Activated B cell treated with CpG ODN at 0.5 μM for 24 hours (primary cell): ENCODE measurements around the gene GMPPA. TPM values are rescaled to one million over a fixed set of nuclear protein-coding genes. Genes with fewer than 3 reads are reported as not detected.

Source experiments
- ATAC-seq: fragments of 200-7000 bp; cut with Tn5 transposase; one replicate; pipeline ENCODE4 v1.10.0; 2021; ENCODE audit warnings: low read depth, mild to moderate bottlenecking, moderate library complexity
- CTCF ChIA-PET: fragments of 350-600 bp; sonication (Branson Sonifier 250); formaldehyde crosslinking; loops from one replicate; lab custom pipeline; 2021; ENCODE audit warnings: antibody characterized with exemption; lab: Charles Lee
- POLR2A ChIA-PET: fragments of 350-600 bp; sonication (Branson Sonifier 250); formaldehyde crosslinking; loops from one replicate; lab custom pipeline; 2021; ENCODE audit warnings: antibody characterized with exemption; lab: Charles Lee
- DNase-seq: peaks from one replicate; pipeline ENCODE4 v3.0.0; 2022
- H3K27ac Mint-ChIP-seq: one replicate; pipeline ENCODE4 v1.8.0; 2020; ENCODE audit warnings: mixed read lengths
- H3K27me3 Mint-ChIP-seq: one replicate; pipeline ENCODE4 v1.8.0; 2021; ENCODE audit warnings: mixed read lengths
- H3K36me3 Mint-ChIP-seq: one replicate; pipeline ENCODE4 v1.8.0; 2021; ENCODE audit warnings: low read depth, mixed read lengths
- H3K4me1 Mint-ChIP-seq: one replicate; pipeline ENCODE4 v1.8.0; 2021; ENCODE audit warnings: mixed read lengths
- H3K4me3 Mint-ChIP-seq: one replicate; pipeline ENCODE4 v1.8.0; 2020; ENCODE audit warnings: mild to moderate bottlenecking, mixed read lengths
- H3K9me3 Mint-ChIP-seq: one replicate; pipeline ENCODE4 v1.8.0; 2020; ENCODE audit warnings: mixed read lengths
- intact Hi-C: fragments of 100-400 bp; cut with micrococcal nuclease; formaldehyde crosslinking; loops from one replicate; pipeline ENCODE4 v1.15.1; 2024
- total RNA-seq: library from RNA; stranded (reverse); gene quantifications from 2 replicates; pipeline ENCODE4 v1.2.3, GENCODE V29; 2022
- TF ChIP-seq, protein P1 (sequence below): fragments of 200-600 bp; IDR thresholded peaks from one replicate; pipeline ENCODE4 v1.8.0; 2022; ENCODE audit warnings: antibody characterized with exemption, mild to moderate bottlenecking

The GMPPA gene
- total RNA-seq, 1 donor from 2014 or later = 33.0 TPM

DNA sequence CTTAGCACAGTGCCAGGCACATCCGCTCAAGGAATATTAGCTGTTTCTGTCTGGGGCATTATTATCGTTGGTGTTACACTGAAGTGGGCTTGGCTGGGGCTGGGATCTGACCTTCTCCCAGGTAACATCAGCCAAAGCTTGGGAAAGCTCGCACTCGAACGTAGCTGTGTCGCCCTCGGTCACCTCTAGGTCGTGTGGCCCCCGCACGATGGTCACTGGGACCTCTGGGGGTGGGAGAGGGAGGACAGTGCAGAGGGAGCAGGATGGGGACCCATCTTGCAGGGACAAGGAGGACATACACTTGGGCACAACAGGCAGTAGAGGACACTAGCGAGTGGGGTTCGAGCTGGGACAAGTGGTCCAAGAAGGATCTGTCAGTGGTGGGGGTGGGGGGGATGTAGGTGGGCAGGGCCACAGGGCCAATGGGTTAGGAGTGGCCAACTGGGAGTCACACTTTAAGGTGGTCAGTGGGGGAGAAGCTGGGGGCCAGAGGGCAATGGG lies 54.8 kb downstream of the GMPPA start:
- no peaks in the 10 kb centered on the region for H3K9me3 Mint-ChIP-seq
- TF ChIP-seq, protein P1, sequence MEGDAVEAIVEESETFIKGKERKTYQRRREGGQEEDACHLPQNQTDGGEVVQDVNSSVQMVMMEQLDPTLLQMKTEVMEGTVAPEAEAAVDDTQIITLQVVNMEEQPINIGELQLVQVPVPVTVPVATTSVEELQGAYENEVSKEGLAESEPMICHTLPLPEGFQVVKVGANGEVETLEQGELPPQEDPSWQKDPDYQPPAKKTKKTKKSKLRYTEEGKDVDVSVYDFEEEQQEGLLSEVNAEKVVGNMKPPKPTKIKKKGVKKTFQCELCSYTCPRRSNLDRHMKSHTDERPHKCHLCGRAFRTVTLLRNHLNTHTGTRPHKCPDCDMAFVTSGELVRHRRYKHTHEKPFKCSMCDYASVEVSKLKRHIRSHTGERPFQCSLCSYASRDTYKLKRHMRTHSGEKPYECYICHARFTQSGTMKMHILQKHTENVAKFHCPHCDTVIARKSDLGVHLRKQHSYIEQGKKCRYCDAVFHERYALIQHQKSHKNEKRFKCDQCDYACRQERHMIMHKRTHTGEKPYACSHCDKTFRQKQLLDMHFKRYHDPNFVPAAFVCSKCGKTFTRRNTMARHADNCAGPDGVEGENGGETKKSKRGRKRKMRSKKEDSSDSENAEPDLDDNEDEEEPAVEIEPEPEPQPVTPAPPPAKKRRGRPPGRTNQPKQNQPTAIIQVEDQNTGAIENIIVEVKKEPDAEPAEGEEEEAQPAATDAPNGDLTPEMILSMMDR = no peak
- CTCF ChIA-PET = no interaction called here
- ATAC-seq (no peak), DNase-seq (no peak)
- intact Hi-C loops = no loop called here
- no peaks in the 10 kb centered on the region for H3K36me3 Mint-ChIP-seq
- H3K27ac Mint-ChIP-seq = no peak overlapping the region
- POLR2A ChIA-PET = no interaction called here
- peak overlapping the region; percentile 50 for H3K4me3 Mint-ChIP-seq
- peaks cover 7% of the 10 kb centered on the region for H3K4me1 Mint-ChIP-seq
- H3K27me3 Mint-ChIP-seq = peaks cover 49% of the 10 kb centered on the region

DNA sequence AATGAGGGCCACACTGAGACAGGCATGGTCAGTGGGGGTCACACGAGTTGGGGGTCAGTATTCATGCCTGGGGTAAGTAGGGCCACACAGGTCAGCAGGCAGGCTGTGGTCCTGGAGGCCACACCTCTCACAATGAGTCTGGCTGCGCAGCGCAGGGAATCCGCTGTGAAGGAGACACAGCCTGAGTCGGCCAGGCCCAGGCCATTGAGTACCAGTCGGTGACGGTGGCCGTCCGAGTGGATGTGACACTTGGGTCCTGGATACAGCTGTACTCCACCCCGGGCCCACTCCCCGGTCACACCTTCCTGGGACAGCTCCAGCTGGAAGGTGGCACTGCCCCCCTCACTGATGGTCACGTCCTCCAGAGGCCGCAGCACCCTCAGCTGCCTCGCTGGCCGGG lies 55.7 kb downstream of the GMPPA start:
- H3K4me1 Mint-ChIP-seq = peaks cover 7% of the 10 kb centered on the region
- TF ChIP-seq, protein P1 = no peak
- ChIA-PET POLR2A (no interaction called here), CTCF (no interaction called here)
- no peaks in the 10 kb centered on the region for H3K9me3 Mint-ChIP-seq
- DNase-seq = no peak
- H3K27me3 Mint-ChIP-seq = peaks cover 48% of the 10 kb centered on the region
- H3K27ac Mint-ChIP-seq = no peak overlapping the region
- H3K36me3 Mint-ChIP-seq = no peaks in the 10 kb centered on the region
- no peak for ATAC-seq
- no peak overlapping the region for H3K4me3 Mint-ChIP-seq
- intact Hi-C loops = no loop called here

DNA sequence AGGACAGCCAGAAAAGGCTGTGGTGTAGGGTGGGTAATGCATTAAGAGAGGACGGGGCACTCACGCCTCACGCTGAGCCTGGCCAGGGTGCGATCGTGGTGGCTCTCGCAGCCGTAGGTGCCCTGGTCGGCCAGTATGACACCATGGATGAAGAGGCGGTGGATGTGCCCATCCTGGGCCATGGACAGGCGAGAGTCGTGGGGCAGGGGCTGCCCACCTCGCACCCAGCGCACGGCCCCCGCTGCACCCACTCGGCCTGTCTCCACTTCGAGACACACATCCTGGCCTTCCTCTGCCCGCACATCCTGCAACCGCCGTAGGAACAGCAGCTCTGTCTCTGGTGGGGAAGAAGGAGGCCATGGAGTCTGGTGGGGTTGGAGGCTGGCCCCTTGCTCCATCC lies 57.3 kb downstream of the GMPPA start:
- intact Hi-C loops = no loop called here
- peaks cover 7% of the 10 kb centered on the region for H3K4me1 Mint-ChIP-seq
- ATAC-seq = no peak
- no peaks in the 10 kb centered on the region for H3K36me3 Mint-ChIP-seq
- H3K4me3 Mint-ChIP-seq = no peak overlapping the region
- ChIA-PET POLR2A (no interaction called here), CTCF (no interaction called here)
- H3K27ac Mint-ChIP-seq = no peak overlapping the region
- H3K9me3 Mint-ChIP-seq = no peaks in the 10 kb centered on the region
- DNase-seq = no peak
- TF ChIP-seq, protein P1 = no peak
- peaks cover 43% of the 10 kb centered on the region for H3K27me3 Mint-ChIP-seq

DNA sequence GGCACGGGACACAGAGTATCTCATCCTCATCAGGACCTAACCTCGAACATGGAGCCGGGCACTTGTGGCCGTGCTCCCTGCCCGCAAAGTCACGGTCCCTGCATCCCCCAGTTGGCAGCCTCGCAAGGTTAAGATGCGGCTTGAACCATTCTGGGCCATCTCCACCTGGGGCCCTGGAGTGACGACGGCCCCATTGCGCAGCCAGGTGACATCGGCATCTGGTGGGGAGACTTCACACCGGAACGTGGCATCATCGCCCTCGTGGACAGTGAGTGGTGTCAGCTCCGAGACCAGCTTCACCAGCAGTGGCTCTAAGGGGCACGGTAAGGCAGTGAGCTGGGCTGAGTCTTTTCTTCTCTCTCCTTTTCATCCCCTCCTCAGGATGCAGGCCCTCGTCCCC lies 57.7 kb downstream of the GMPPA start:
- CTCF ChIA-PET = no interaction called here
- POLR2A ChIA-PET = no interaction called here
- Mint-ChIP-seq H3K4me3 (no peak overlapping the region), H3K27me3 (peaks cover 43% of the 10 kb centered on the region), H3K4me1 (peaks cover 7% of the 10 kb centered on the region), H3K27ac (no peak overlapping the region), H3K9me3 (no peaks in the 10 kb centered on the region), H3K36me3 (no peaks in the 10 kb centered on the region)
- DNase-seq (no peak), ATAC-seq (no peak)
- TF ChIP-seq, protein P1 = no peak
- intact Hi-C loops = no loop called here

Other genes starting within 250 kb of the GMPPA start
- gene TUBA4B, start 245.6 kb upstream of the GMPPA start, total RNA-seq = 0.20 TPM in 1 of 2 replicates, not detected in the other
- 184 and 192 TPM in 2 replicates for gene TUBA4A, start 245.0 kb upstream of the GMPPA start, total RNA-seq
- gene DNAJB2, start 219.5 kb upstream of the GMPPA start, total RNA-seq = 59.0 and 71.1 TPM in 2 replicates
- not detected in 2 replicates for gene PTPRN, start 189.5 kb upstream of the GMPPA start, total RNA-seq
- not detected in 2 replicates for gene RESP18, start 166.1 kb upstream of the GMPPA start, total RNA-seq
- gene DNPEP, start 111.0 kb upstream of the GMPPA start, total RNA-seq = 89.0 and 93.4 TPM in 2 replicates
- gene DES, start 80.5 kb upstream of the GMPPA start, total RNA-seq = not detected in 2 replicates
- gene SPEG, start 64.0 kb upstream of the GMPPA start, total RNA-seq = 0.09 and 0.42 TPM in 2 replicates
- gene ASIC4, start 15.6 kb downstream of the GMPPA start, total RNA-seq = 0.15 TPM in 1 of 2 replicates, not detected in the other
- gene CHPF, start 44.9 kb downstream of the GMPPA start, total RNA-seq = 4.1 and 4.7 TPM in 2 replicates
- gene TMEM198, start 45.1 kb downstream of the GMPPA start, total RNA-seq = 0.86 and 1.2 TPM in 2 replicates
- gene OBSL1, start 72.6 kb downstream of the GMPPA start, total RNA-seq = not detected in 2 replicates
- gene INHA, start 73.4 kb downstream of the GMPPA start, total RNA-seq = not detected in 2 replicates
- 43.3 and 53.6 TPM in 2 replicates for gene STK11IP, start 99.0 kb downstream of the GMPPA start, total RNA-seq
- gene SLC4A3, start 128.7 kb downstream of the GMPPA start, total RNA-seq = not detected in 2 replicates